ENCODE data around the gene CD81. TPM values are rescaled to one million over a fixed set of nuclear protein-coding genes. Genes with fewer than 3 reads are reported as not detected.

The CD81 gene
- total and polyA plus RNA-seq, 9 of the 15 experiments (the other 6 are each of a cell fraction or from before 2014, with no cell fraction given) = 2.4 to 189 (median 61.7) TPM

DNA sequence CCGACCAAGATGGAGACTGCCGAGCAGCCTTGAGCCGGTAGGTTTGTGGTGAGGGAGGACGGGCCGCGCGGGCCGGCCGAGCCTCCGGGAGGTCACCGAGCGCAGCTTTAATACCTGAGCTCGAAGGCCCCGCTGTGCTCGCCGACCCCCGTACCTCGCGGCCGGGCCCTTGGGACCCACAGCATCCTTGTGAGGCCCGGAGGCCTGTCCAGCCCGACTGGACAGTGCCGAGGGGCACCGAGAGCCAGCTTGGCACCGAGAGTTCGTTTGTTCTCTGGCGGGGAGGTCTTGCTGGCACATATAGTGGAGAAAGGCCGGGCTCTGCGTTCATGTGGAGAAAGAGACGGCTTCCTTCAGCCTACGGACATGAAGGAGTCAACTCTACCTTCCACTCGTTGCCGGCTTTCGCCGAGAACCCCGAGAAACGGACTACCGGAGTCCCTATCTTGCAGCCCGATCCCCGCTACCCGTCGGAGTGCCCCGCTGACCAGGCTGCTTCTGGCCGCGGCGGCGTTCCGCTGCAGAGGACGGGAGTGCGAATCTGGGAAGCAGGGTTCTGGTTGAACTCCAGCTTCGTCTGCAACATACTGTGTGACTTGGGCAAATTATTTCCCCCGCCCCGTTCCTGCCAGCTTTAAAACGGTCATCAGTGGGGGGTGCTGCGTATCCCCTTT is 23.8 kb downstream of the CD81 start (continued):
- TF ChIP-seq EWSR1 (IDR thresholded peaks at IDR 0.05; ENCODE audit: borderline replicate concordance, low read depth, partially characterized antibody) (no peak), TARDBP (IDR thresholded peaks at IDR 0.05) (no peak), SREBF1 (IDR thresholded peaks at IDR 0.05; ENCODE audit: borderline replicate concordance, low read depth, low read length) (no peak), ZNF518B (CRISPR knock-in tag; IDR thresholded peaks at IDR 0.05) (no peak), ZNF780A (CRISPR knock-in tag; IDR thresholded peaks at IDR 0.05) (no peak), ZFX (CRISPR knock-in tag; IDR thresholded peaks at IDR 0.05) (peak; percentile 77), TEAD1 (CRISPR knock-in tag; IDR thresholded peaks at IDR 0.05) (no peak), ETS1 (conservative IDR thresholded peaks at IDR 0.05; ENCODE audit: control insufficient read depth, low read depth, low read length) (0 out of 2 replicates have a peak, but pooled peaks have one; percentile 30), ZNF507 (tag; conservative IDR thresholded peaks at IDR 0.05) (no peak), ZNF395 (CRISPR knock-in tag; IDR thresholded peaks at IDR 0.05) (no peak; the same call in 1 of the 2 replicates), ZNF79 (CRISPR knock-in tag; IDR thresholded peaks at IDR 0.05; ENCODE audit: low read depth) (no peak), RFX7 (CRISPR knock-in tag; IDR thresholded peaks at IDR 0.05) (no peak), PRMT5 (CRISPR knock-in tag; IDR thresholded peaks at IDR 0.05) (0 out of 2 replicates have a peak, but pooled peaks have one; percentile 48), TAF9B (IDR thresholded peaks at IDR 0.05; ENCODE audit: partially characterized antibody) (no peak), CCNT2 (IDR thresholded peaks at IDR 0.05; ENCODE audit: borderline replicate concordance, extremely low read depth, insufficient read length, low read depth, low read length) (no peak)
- TF ChIP-seq, protein P1, sequence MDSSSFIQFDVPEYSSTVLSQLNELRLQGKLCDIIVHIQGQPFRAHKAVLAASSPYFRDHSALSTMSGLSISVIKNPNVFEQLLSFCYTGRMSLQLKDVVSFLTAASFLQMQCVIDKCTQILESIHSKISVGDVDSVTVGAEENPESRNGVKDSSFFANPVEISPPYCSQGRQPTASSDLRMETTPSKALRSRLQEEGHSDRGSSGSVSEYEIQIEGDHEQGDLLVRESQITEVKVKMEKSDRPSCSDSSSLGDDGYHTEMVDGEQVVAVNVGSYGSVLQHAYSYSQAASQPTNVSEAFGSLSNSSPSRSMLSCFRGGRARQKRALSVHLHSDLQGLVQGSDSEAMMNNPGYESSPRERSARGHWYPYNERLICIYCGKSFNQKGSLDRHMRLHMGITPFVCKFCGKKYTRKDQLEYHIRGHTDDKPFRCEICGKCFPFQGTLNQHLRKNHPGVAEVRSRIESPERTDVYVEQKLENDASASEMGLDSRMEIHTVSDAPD (CRISPR knock-in tag; IDR thresholded peaks at IDR 0.05) = no peak
